Chondrocyte (in vitro differentiated cells): ENCODE data around the gene ZBTB44. TPM values are rescaled to one million over a fixed set of nuclear protein-coding genes. Genes with fewer than 3 reads are reported as not detected.
"Not testable (repeated sequence)": the region's sequence is repeated elsewhere in the genome, so short reads cannot be mapped to it uniquely, and the experiment has no call there.

Source experiments
- DNase-seq: peaks from one replicate; pipeline ENCODE4 v3.0.0; 2021; ENCODE audit warnings: mixed read lengths, low spot score
- H3K27ac Mint-ChIP-seq: one replicate; pipeline ENCODE4 v1.8.0; 2021; ENCODE audit warnings: mild to moderate bottlenecking, moderate library complexity, mixed read lengths; ENCODE audit not compliant: unreplicated experiment
- H3K27me3 Mint-ChIP-seq: 2 replicates; pipeline ENCODE4 v1.8.0; 2021; ENCODE audit warnings: low read depth, mixed read lengths
- H3K36me3 Mint-ChIP-seq: 2 replicates; pipeline ENCODE4 v1.8.0; 2021; ENCODE audit warnings: low read depth, mixed read lengths
- H3K4me1 Mint-ChIP-seq: 2 replicates; pipeline ENCODE4 v1.8.0; 2021; ENCODE audit warnings: low read depth, mild to moderate bottlenecking, mixed read lengths
- H3K4me3 Mint-ChIP-seq: one replicate; pipeline ENCODE4 v1.8.0; 2021; ENCODE audit warnings: mild to moderate bottlenecking, moderate library complexity, mixed read lengths; ENCODE audit not compliant: unreplicated experiment
- H3K9me3 Mint-ChIP-seq: 2 replicates; pipeline ENCODE4 v1.8.0; 2021; ENCODE audit warnings: low read depth, mixed read lengths
- CTCF ChIP-seq: fragments of 200-600 bp; sonication (generic); IDR thresholded peaks from 2 replicates; pipeline ENCODE4 v1.5.0; 2021; ENCODE audit warnings: antibody characterized with exemption, mild to moderate bottlenecking, moderate library complexity
- total RNA-seq: library from RNA; stranded (reverse); gene quantifications from 3 replicates; pipeline ENCODE4 v1.2.1, GENCODE V29; 2021

Gene ZBTB44
- total RNA-seq, 1 donor from 2014 or later: 21.2 TPM

- no peaks in the 10 kb centered on the region for H3K27me3 Mint-ChIP-seq
- H3K4me3 Mint-ChIP-seq: no peak overlapping the region
- no peak for DNase-seq
- no peak overlapping the region for H3K27ac Mint-ChIP-seq
- no peak for TF ChIP-seq CTCF
- H3K4me1 Mint-ChIP-seq: no peaks in the 10 kb centered on the region
- peaks cover 12% of the 10 kb centered on the region for H3K9me3 Mint-ChIP-seq
- peaks cover 10% of the 10 kb centered on the region for H3K36me3 Mint-ChIP-seq
Measured at GRCh38 chr11:130249371-130249770, 65.3 kb downstream of the ZBTB44 start.

GRCh38 chr11:130247319-130247718, 67.4 kb downstream of the ZBTB44 start:
- no peak for DNase-seq
- no peak overlapping the region for H3K27ac Mint-ChIP-seq
- peaks cover 8% of the 10 kb centered on the region for H3K9me3 Mint-ChIP-seq
- H3K4me1 Mint-ChIP-seq: no peaks in the 10 kb centered on the region
- H3K27me3 Mint-ChIP-seq: no peaks in the 10 kb centered on the region
- peaks cover 8% of the 10 kb centered on the region for H3K36me3 Mint-ChIP-seq
- H3K4me3 Mint-ChIP-seq: no peak overlapping the region
- TF ChIP-seq CTCF: no peak

GRCh38 chr11:130246738-130247137, 68.0 kb downstream of the ZBTB44 start:
- no peak for DNase-seq
- Mint-ChIP-seq H3K27me3 (no peaks in the 10 kb centered on the region), H3K36me3 (peaks cover 3% of the 10 kb centered on the region), H3K4me1 (no peaks in the 10 kb centered on the region), H3K9me3 (peaks cover 2% of the 10 kb centered on the region), H3K27ac (no peak overlapping the region), H3K4me3 (no peak overlapping the region)
- no peak for TF ChIP-seq CTCF

- Mint-ChIP-seq H3K9me3 (no peaks in the 10 kb centered on the region), H3K4me1 (no peaks in the 10 kb centered on the region), H3K4me3 (no peak overlapping the region), H3K27ac (no peak overlapping the region), H3K36me3 (peaks cover 2% of the 10 kb centered on the region), H3K27me3 (no peaks in the 10 kb centered on the region)
- no peak for TF ChIP-seq CTCF
- DNase-seq: no peak
Measured at GRCh38 chr11:130246270-130246669, 68.4 kb downstream of the ZBTB44 start.

- H3K4me3 Mint-ChIP-seq, H3K9me3 Mint-ChIP-seq, H3K36me3 Mint-ChIP-seq, H3K4me1 Mint-ChIP-seq, H3K27ac Mint-ChIP-seq, H3K27me3 Mint-ChIP-seq, DNase-seq: not testable (repeated sequence)
Measured at GRCh38 chr11:130245375-130245774, 69.3 kb downstream of the ZBTB44 start.

- H3K36me3 Mint-ChIP-seq: peaks cover 2% of the 10 kb centered on the region
- DNase-seq: no peak
- H3K4me1 Mint-ChIP-seq: no peaks in the 10 kb centered on the region
- H3K27ac Mint-ChIP-seq: no peak overlapping the region
- H3K4me3 Mint-ChIP-seq: no peak overlapping the region
- no peak for TF ChIP-seq CTCF
- no peaks in the 10 kb centered on the region for H3K9me3 Mint-ChIP-seq
- no peaks in the 10 kb centered on the region for H3K27me3 Mint-ChIP-seq
Measured at GRCh38 chr11:130244848-130245247, 69.9 kb downstream of the ZBTB44 start.
